Fibroblast of lung (primary cell): ENCODE results near the gene PAPOLA.

Experiments used
- EZH2 ChIP-seq: IDR thresholded peaks from 2 replicates; pipeline ENCODE4 v1.5.1; 2012; ENCODE audit warnings: low read length, control low read depth, mild to moderate bottlenecking; ENCODE audit errors: missing control alignments
- TF ChIP-seq, protein P1 (sequence below), 2 donors: IDR thresholded peaks in 1 of 2; conservative IDR thresholded peaks in 1 of 2; 1 replicate in 1 of 2; 2 replicates in 1 of 2; pipeline ENCODE4 v1.5.1; 2011 to 2012; ENCODE audit warnings: low read length in 2 of 2, control low read depth in 1 of 2, inconsistent platforms in 1 of 2, low read depth in 1 of 2, mild to moderate bottlenecking in 1 of 2

DNA sequence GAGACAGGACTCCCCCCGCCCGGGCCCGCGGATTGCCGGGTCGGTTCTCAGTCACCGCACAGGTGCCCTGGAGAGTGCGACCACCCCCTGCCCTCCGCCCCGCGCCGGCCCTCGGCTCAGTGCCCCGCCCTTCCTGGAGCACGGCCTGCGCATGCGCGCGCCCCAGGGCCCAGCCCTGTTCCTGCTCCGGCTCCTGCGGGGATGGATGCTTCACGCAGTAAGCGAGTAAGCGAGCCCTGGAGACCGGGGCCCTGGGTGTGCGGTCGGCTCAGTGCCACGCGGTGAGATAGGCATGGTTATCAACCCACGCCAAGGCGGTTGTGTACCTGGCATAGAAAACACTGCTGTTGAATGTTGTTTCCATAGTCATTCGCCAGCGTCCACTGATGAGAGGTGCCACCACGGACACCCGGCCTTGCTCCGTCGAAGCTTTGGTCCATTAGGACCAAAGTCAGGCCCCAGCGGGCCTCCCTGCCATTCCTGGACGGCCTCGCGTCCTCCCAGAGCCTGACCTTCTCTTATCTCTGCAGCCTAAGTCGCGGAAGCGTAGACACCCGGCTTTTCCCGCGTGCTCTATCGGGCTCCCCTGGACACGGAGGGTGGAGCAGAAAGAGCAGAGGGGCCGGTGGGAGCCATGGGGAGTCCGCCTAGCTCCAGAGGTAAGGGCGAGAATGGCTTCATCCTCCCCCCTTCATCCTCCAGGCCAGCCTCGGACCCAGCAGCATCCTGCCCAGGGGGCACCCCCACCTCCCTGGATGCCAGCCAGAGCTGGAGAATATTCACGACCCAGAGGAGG is 90.6 kb downstream of the PAPOLA start:
- TF ChIP-seq EZH2: no peak
- TF ChIP-seq, protein P1, sequence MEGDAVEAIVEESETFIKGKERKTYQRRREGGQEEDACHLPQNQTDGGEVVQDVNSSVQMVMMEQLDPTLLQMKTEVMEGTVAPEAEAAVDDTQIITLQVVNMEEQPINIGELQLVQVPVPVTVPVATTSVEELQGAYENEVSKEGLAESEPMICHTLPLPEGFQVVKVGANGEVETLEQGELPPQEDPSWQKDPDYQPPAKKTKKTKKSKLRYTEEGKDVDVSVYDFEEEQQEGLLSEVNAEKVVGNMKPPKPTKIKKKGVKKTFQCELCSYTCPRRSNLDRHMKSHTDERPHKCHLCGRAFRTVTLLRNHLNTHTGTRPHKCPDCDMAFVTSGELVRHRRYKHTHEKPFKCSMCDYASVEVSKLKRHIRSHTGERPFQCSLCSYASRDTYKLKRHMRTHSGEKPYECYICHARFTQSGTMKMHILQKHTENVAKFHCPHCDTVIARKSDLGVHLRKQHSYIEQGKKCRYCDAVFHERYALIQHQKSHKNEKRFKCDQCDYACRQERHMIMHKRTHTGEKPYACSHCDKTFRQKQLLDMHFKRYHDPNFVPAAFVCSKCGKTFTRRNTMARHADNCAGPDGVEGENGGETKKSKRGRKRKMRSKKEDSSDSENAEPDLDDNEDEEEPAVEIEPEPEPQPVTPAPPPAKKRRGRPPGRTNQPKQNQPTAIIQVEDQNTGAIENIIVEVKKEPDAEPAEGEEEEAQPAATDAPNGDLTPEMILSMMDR (conservative IDR thresholded peaks at IDR 0.05 in 1 of 2, IDR thresholded peaks at IDR 0.05 in 1 of 2; ENCODE audit: low read depth in 1 of 2, low read length in 2 of 2): no peak
